Measurements from ENCODE around the gene PGPEP1. TPM values are rescaled to one million over a fixed set of nuclear protein-coding genes. Genes with fewer than 3 reads are reported as not detected.

PGPEP1 gene
- polyA plus RNA-seq, 1 donor from 2014 or later, result 5.9 TPM

DNA sequence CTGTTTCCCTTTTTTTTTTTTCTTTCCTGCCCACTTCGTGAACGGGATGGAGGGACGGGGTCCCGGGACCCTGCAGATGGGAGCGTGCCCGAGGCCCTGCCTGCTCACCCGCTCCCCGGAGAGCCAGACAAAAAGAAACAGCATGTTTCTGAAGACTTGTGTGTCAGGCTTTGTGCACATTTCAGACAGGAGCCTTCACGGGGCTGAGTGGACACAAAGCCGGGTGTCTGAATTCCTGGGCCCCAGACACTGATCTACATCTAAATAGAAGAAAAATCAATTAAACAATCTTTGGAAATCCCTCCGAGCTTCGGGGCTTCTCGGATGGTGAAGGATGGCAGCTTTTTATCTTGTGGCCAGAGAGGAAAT lies 4.2 kb downstream of the PGPEP1 start:
- H3F3A ChIP-seq (ENCODE audit: insufficient read depth, low read length, poor library complexity, severe bottlenecking), result no peaks in the 10 kb centered on the region
- H3K79me2 ChIP-seq (replicated peaks; ENCODE audit: insufficient read depth, low read length), result no peaks in the 10 kb centered on the region
- no peak overlapping the region for H3K4me2 ChIP-seq (ENCODE audit: low read length)
- H3K27me3 ChIP-seq (ENCODE audit: insufficient read depth, low read depth, low read length), result no peaks in the 10 kb centered on the region
- no peak overlapping the region for H3K4me3 ChIP-seq (ENCODE audit: low read length)
- no peak overlapping the region for H3K27ac ChIP-seq (ENCODE audit: low read length)
- H4K20me1 ChIP-seq (ENCODE audit: insufficient read depth), result no peaks in the 10 kb centered on the region
- H3K9ac ChIP-seq (ENCODE audit: low read length), result no peak overlapping the region
- TF ChIP-seq MXI1 (conservative IDR thresholded peaks at IDR 0.05; ENCODE audit: poor library complexity, severe bottlenecking) (no peak), REST (IDR thresholded peaks at IDR 0.05; ENCODE audit: borderline replicate concordance) (no peak), RAD21 (conservative IDR thresholded peaks at IDR 0.05) (no peak), TAF1 (IDR thresholded peaks at IDR 0.05; ENCODE audit: low read depth) (no peak), SMC3 (conservative IDR thresholded peaks at IDR 0.05; ENCODE audit: poor library complexity) (no peak), EZH2 (IDR thresholded peaks at IDR 0.05; ENCODE audit: borderline replicate concordance, insufficient read depth, low read length, poor library complexity, severe bottlenecking) (no peak), CTCF (IDR thresholded peaks at IDR 0.05; ENCODE audit: poor library complexity, severe bottlenecking) (no peak), EP300 (conservative IDR thresholded peaks at IDR 0.05; ENCODE audit: poor library complexity, severe bottlenecking) (no peak), POLR2AphosphoS5 (IDR thresholded peaks at IDR 0.05) (no peak)
- no peaks in the 10 kb centered on the region for H3K9me3 ChIP-seq (ENCODE audit: low read length)
- no peaks in the 10 kb centered on the region for H3K9me2 ChIP-seq (ENCODE audit: insufficient read depth, low read length)
- no peaks in the 10 kb centered on the region for H3K36me3 ChIP-seq (ENCODE audit: insufficient read depth, low read length)
- H2AFZ ChIP-seq (ENCODE audit: low read depth, low read length), result no peak overlapping the region

GRCh38 chr19:18345296-18345695 lies 4.9 kb downstream of the PGPEP1 start:
- H3K4me3 ChIP-seq (ENCODE audit: low read length), result no peak overlapping the region
- no peak overlapping the region for H3K9ac ChIP-seq (ENCODE audit: low read length)
- H2AFZ ChIP-seq (ENCODE audit: low read depth, low read length), result no peak overlapping the region
- H3K9me3 ChIP-seq (ENCODE audit: low read length), result no peaks in the 10 kb centered on the region
- no peaks in the 10 kb centered on the region for H4K20me1 ChIP-seq (ENCODE audit: insufficient read depth)
- no peaks in the 10 kb centered on the region for H3K36me3 ChIP-seq (ENCODE audit: insufficient read depth, low read length)
- H3K9me2 ChIP-seq (ENCODE audit: insufficient read depth, low read length), result no peaks in the 10 kb centered on the region
- H3K4me2 ChIP-seq (ENCODE audit: low read length), result no peak overlapping the region
- no peaks in the 10 kb centered on the region for H3K27me3 ChIP-seq (ENCODE audit: insufficient read depth, low read depth, low read length)
- TF ChIP-seq RAD21 (conservative IDR thresholded peaks at IDR 0.05), result no peak
- TF ChIP-seq POLR2AphosphoS5 (IDR thresholded peaks at IDR 0.05), result no peak
- TF ChIP-seq EZH2 (IDR thresholded peaks at IDR 0.05; ENCODE audit: borderline replicate concordance, insufficient read depth, low read length, poor library complexity, severe bottlenecking), result no peak
- TF ChIP-seq CTCF (IDR thresholded peaks at IDR 0.05; ENCODE audit: poor library complexity, severe bottlenecking), result no peak
- no peak for TF ChIP-seq EP300 (conservative IDR thresholded peaks at IDR 0.05; ENCODE audit: poor library complexity, severe bottlenecking)
- no peak for TF ChIP-seq SMC3 (conservative IDR thresholded peaks at IDR 0.05; ENCODE audit: poor library complexity)
- TF ChIP-seq REST (IDR thresholded peaks at IDR 0.05; ENCODE audit: borderline replicate concordance), result no peak
- no peak for TF ChIP-seq MXI1 (conservative IDR thresholded peaks at IDR 0.05; ENCODE audit: poor library complexity, severe bottlenecking)
- TF ChIP-seq TAF1 (IDR thresholded peaks at IDR 0.05; ENCODE audit: low read depth), result no peak
- no peak overlapping the region for H3K27ac ChIP-seq (ENCODE audit: low read length)
- no peaks in the 10 kb centered on the region for H3F3A ChIP-seq (ENCODE audit: insufficient read depth, low read length, poor library complexity, severe bottlenecking)
- H3K79me2 ChIP-seq (replicated peaks; ENCODE audit: insufficient read depth, low read length), result no peaks in the 10 kb centered on the region

All from neural cell (in vitro differentiated cells).